Measurements from ENCODE around the gene TRUB2. TPM values are rescaled to one million over a fixed set of nuclear protein-coding genes. Genes with fewer than 3 reads are reported as not detected.

The TRUB2 gene
- total and polyA plus RNA-seq, 2 donors (not counting 3 experiments of a cell fraction or from before 2014, with no cell fraction given) = 21.1 to 39.3 TPM

- CTCF ChIA-PET = no interaction called here
- H3K36me3 ChIP-seq (ENCODE audit: control insufficient read depth in 2 of 2, extremely low read depth in 1 of 2, insufficient read depth in 2 of 2, low read length in 2 of 2) = peaks cover 3 to 67% of the 10 kb centered on the region in 2 experiments
- POLR2A ChIA-PET = interaction anchor here (0.6 to 0.7 kb wide), 2 partner anchors 13 to 332 kb away, joined by 5 to 7 read pairs; no protein-coding TSS in a partner anchor
Measured at GRCh38 chr9:128262687-128263086, 59.6 kb downstream of the TRUB2 start.

More at GRCh38 chr9:128262687-128263086, 59.6 kb downstream of the TRUB2 start:
- dilution Hi-C loops (cut with MboI; ENCODE audit: extremely low pct_ligation_motif_present, low sequenced_read_pairs) = no loop called here
- Histone ChIP-seq H3K9me1 (replicated peaks; ENCODE audit: control insufficient read depth, extremely low read depth, insufficient read depth, low read length) (no peaks in the 10 kb centered on the region), H3K9me3 (replicated peaks; ENCODE audit: control insufficient read depth, insufficient read depth, low read length) (no peaks in the 10 kb centered on the region), H3K27ac (ENCODE audit: insufficient read depth, low read depth, low read length) (no peak overlapping the region), H3K79me2 (ENCODE audit: control insufficient read depth, insufficient read depth, low read length) (no peaks in the 10 kb centered on the region), H3K4me2 (ENCODE audit: insufficient read depth, low read length) (no peak overlapping the region), H4K20me1 (replicated peaks; ENCODE audit: control insufficient read depth, extremely low read depth, insufficient read depth, low read length) (no peaks in the 10 kb centered on the region), H3K4me3 (replicated peaks in 1 of 3; ENCODE audit: insufficient read depth in 1 of 3, low read depth in 1 of 3, low read length in 3 of 3) (no peak overlapping the region), H3K27me3 (ENCODE audit: control insufficient read depth in 2 of 2, insufficient read depth in 2 of 2, low read length in 2 of 2) (no peaks in the 10 kb centered on the region), H2AFZ (ENCODE audit: low read depth, low read length) (no peak overlapping the region), H3K9ac (replicated peaks; ENCODE audit: extremely low read depth, insufficient read depth, low read length) (no peak overlapping the region), H3K4me1 (ENCODE audit: control insufficient read depth, extremely low read depth, insufficient read depth, low read length) (no peaks in the 10 kb centered on the region)
- intact Hi-C loops (cut with micrococcal nuclease) = no loop called here
- TF ChIP-seq FOS (IDR thresholded peaks at IDR 0.05; ENCODE audit: borderline replicate concordance, insufficient read depth, low read length) (no peak), GATA2 (IDR thresholded peaks at IDR 0.05; ENCODE audit: insufficient read depth, insufficient read length, low read depth, low read length) (no peak), EZH2 (IDR thresholded peaks at IDR 0.05; ENCODE audit: borderline replicate concordance, low read depth, low read length, severe bottlenecking) (no peak), POLR2A (IDR thresholded peaks at IDR 0.05; ENCODE audit: low read depth, low read length) (no peak), MYC (IDR thresholded peaks at IDR 0.05; ENCODE audit: low read depth, low read length) (no peak), JUN (IDR thresholded peaks at IDR 0.05; ENCODE audit: borderline replicate concordance, insufficient read depth, insufficient read length, low read depth) (no peak), POLR2AphosphoS5 (IDR thresholded peaks at IDR 0.05; ENCODE audit: insufficient read depth, low read depth, low read length) (no peak)
- TF ChIP-seq, protein P1, sequence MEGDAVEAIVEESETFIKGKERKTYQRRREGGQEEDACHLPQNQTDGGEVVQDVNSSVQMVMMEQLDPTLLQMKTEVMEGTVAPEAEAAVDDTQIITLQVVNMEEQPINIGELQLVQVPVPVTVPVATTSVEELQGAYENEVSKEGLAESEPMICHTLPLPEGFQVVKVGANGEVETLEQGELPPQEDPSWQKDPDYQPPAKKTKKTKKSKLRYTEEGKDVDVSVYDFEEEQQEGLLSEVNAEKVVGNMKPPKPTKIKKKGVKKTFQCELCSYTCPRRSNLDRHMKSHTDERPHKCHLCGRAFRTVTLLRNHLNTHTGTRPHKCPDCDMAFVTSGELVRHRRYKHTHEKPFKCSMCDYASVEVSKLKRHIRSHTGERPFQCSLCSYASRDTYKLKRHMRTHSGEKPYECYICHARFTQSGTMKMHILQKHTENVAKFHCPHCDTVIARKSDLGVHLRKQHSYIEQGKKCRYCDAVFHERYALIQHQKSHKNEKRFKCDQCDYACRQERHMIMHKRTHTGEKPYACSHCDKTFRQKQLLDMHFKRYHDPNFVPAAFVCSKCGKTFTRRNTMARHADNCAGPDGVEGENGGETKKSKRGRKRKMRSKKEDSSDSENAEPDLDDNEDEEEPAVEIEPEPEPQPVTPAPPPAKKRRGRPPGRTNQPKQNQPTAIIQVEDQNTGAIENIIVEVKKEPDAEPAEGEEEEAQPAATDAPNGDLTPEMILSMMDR (IDR thresholded peaks at IDR 0.05; ENCODE audit: extremely low read depth in 1 of 2, insufficient read depth in 1 of 2, low read depth in 1 of 2, low read length in 2 of 2) = no peak
- TF ChIP-seq, protein P2, sequence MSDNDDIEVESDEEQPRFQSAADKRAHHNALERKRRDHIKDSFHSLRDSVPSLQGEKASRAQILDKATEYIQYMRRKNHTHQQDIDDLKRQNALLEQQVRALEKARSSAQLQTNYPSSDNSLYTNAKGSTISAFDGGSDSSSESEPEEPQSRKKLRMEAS (IDR thresholded peaks at IDR 0.05; ENCODE audit: insufficient read depth, insufficient read length) = no peak
- BruUV-seq (replicated peaks) = no TSS peak
- DNase-seq (ENCODE audit: low read depth, low spot score) = no peak
- no peak for FAIRE-seq

Measured in endothelial cell of umbilical vein (primary cell).